Nephron progenitor cell (in vitro differentiated cells): Measurements from ENCODE around the gene SHROOM2.

Source experiments
- DNase-seq: peaks from one replicate; pipeline ENCODE4 v3.0.0; 2021
- H3K27ac Mint-ChIP-seq: 2 replicates; pipeline ENCODE4 v1.8.0; 2021; ENCODE audit warnings: mild to moderate bottlenecking, moderate library complexity, mixed read lengths
- H3K27me3 Mint-ChIP-seq: 2 replicates; pipeline ENCODE4 v1.8.0; 2021; ENCODE audit warnings: mild to moderate bottlenecking, low read depth, mixed read lengths; ENCODE audit not compliant: poor library complexity
- H3K36me3 Mint-ChIP-seq: 2 replicates; pipeline ENCODE4 v1.8.0; 2021; ENCODE audit warnings: low read depth, mixed read lengths
- H3K4me1 Mint-ChIP-seq: 2 replicates; pipeline ENCODE4 v1.8.0; 2021; ENCODE audit warnings: mixed read lengths
- H3K4me3 Mint-ChIP-seq: 2 replicates; pipeline ENCODE4 v1.8.0; 2021; ENCODE audit warnings: mild to moderate bottlenecking, moderate library complexity, mixed read lengths
- H3K9me3 Mint-ChIP-seq: 2 replicates; pipeline ENCODE4 v1.8.0; 2021; ENCODE audit warnings: mild to moderate bottlenecking, moderate library complexity, mixed read lengths
- CTCF ChIP-seq: fragments of 200-600 bp; sonication (generic); IDR thresholded peaks from 2 replicates; pipeline ENCODE4 v1.5.0; 2021; ENCODE audit warnings: antibody characterized with exemption

SHROOM2 gene

GRCh38 chrX:9786798-9787635 is 788 bp downstream of the SHROOM2 start:
- no peak overlapping the region for H3K27ac Mint-ChIP-seq
- DNase-seq = no peak

GRCh38 chrX:9788911-9789310 is 2.7 kb downstream of the SHROOM2 start:
- no peak for DNase-seq
- peaks cover 49% of the 10 kb centered on the region for H3K9me3 Mint-ChIP-seq
- peaks cover 37% of the 10 kb centered on the region for H3K4me1 Mint-ChIP-seq
- peaks cover 26% of the 10 kb centered on the region for H3K27me3 Mint-ChIP-seq
- peak overlapping the region; percentile 28 for H3K4me3 Mint-ChIP-seq
- TF ChIP-seq CTCF = no peak
- no peaks in the 10 kb centered on the region for H3K36me3 Mint-ChIP-seq
- no peak overlapping the region for H3K27ac Mint-ChIP-seq

More at GRCh38 chrX:9786798-9787635, 788 bp downstream of the SHROOM2 start:
- peaks cover 24% of the 10 kb centered on the region for H3K27me3 Mint-ChIP-seq
- peaks cover 37% of the 10 kb centered on the region for H3K4me1 Mint-ChIP-seq
- H3K36me3 Mint-ChIP-seq = no peaks in the 10 kb centered on the region
- H3K4me3 Mint-ChIP-seq = peak overlapping the region; percentile 89
- no peak for TF ChIP-seq CTCF
- H3K9me3 Mint-ChIP-seq = peaks cover 48% of the 10 kb centered on the region

- no peak for TF ChIP-seq CTCF
- Mint-ChIP-seq H3K9me3 (peaks cover 49% of the 10 kb centered on the region), H3K27me3 (peaks cover 25% of the 10 kb centered on the region), H3K4me1 (peaks cover 37% of the 10 kb centered on the region), H3K27ac (no peak overlapping the region), H3K4me3 (no peak overlapping the region), H3K36me3 (no peaks in the 10 kb centered on the region)
- DNase-seq = no peak
Measured at GRCh38 chrX:9789555-9789954, 3.3 kb downstream of the SHROOM2 start.

- peaks cover 37% of the 10 kb centered on the region for H3K4me1 Mint-ChIP-seq
- TF ChIP-seq CTCF = no peak
- peaks cover 10% of the 10 kb centered on the region for H3K36me3 Mint-ChIP-seq
- no peak for DNase-seq
- no peak overlapping the region for H3K27ac Mint-ChIP-seq
- no peak overlapping the region for H3K4me3 Mint-ChIP-seq
- peaks cover 53% of the 10 kb centered on the region for H3K9me3 Mint-ChIP-seq
- H3K27me3 Mint-ChIP-seq = peaks cover 25% of the 10 kb centered on the region
Measured at GRCh38 chrX:9790866-9791265, 4.6 kb downstream of the SHROOM2 start.

GRCh38 chrX:9794495-9794894 is 8.3 kb downstream of the SHROOM2 start:
- peaks cover 6% of the 10 kb centered on the region for H3K27me3 Mint-ChIP-seq
- peaks cover 23% of the 10 kb centered on the region for H3K4me1 Mint-ChIP-seq
- TF ChIP-seq CTCF = no peak
- no peak for DNase-seq
- H3K4me3 Mint-ChIP-seq = no peak overlapping the region
- H3K27ac Mint-ChIP-seq = peak overlapping the region; percentile 33
- peaks cover 67% of the 10 kb centered on the region for H3K9me3 Mint-ChIP-seq
- peaks cover 13% of the 10 kb centered on the region for H3K36me3 Mint-ChIP-seq
